HG03045 (cell line): Measurements from ENCODE around the gene CHSY1.
"Not testable (repeated sequence)": the region's sequence is repeated elsewhere in the genome, so short reads cannot be mapped to it uniquely, and the experiment has no call there.

ENCODE experiments used
- ATAC-seq: cut with Tn5 transposase; IDR thresholded peaks from one replicate; pipeline ENCODE4 v1.9.1; 2021; ENCODE audit warnings: mild to moderate bottlenecking, moderate library complexity; ENCODE audit not compliant: unreplicated experiment

The CHSY1 gene

GRCh38 chr15:101251830-101252820, at the start of gene CHSY1:
Gene CHSY1 (minus strand): TSS chr15:101252048. CDS start chr15:101251456, 592 bp downstream.
- ATAC-seq = peak; percentile 70

- no peak for ATAC-seq
Measured at GRCh38 chr15:101296418-101297405, 44.9 kb upstream of the CHSY1 start.

GRCh38 chr15:101295607-101296161, 43.8 kb upstream of the CHSY1 start:
- no peak for ATAC-seq

DNA sequence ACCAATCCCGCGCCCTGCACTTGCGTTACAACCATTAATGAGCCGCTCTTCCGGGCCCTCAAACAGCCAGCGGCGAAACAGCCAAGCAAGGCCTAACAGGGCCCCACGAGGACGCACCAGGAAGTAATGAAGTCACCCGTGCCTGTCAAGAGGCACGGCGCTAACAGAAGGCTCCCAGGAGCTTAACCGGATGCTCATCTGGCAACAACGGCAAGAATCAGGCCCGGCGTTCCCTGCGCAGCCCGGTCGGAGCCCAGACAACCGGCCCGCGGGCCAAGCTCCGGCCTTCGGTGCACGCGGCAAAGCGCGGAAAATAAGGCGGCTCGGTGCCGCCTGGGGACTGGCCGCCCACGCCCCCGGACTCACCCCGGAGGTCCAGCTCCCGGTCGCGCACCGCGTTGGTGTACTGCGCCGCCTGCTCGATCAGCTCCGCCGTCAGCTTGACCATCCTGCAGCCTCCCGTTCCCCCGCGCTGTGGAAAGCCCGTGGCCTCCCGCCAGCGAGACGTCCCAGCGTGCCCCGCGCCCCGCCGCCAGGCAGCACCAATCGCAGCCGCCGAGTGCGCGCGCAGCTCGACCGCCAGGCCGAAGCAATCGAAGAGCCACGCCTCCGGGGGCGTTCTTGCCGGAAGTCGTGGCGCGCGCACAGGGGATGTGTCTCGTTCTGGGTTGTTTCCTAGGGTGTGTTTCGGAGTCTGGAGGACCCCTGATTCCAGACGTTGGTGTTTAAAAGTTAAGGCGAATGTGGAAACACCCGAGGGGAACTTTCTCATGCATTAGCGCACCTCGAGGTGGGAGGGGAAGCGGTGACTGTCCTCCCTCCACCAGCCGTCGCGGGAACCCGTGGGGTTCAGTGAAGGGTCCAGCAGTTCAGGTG, 43.1 kb upstream of the CHSY1 start, which contains the start of gene SNRPA1:
SNRPA1 (minus strand) TSS at position 518 of the 876 bp plus-strand sequence; CDS start at position 448, 70 bp downstream.
- ATAC-seq = peak; percentile 81

DNA sequence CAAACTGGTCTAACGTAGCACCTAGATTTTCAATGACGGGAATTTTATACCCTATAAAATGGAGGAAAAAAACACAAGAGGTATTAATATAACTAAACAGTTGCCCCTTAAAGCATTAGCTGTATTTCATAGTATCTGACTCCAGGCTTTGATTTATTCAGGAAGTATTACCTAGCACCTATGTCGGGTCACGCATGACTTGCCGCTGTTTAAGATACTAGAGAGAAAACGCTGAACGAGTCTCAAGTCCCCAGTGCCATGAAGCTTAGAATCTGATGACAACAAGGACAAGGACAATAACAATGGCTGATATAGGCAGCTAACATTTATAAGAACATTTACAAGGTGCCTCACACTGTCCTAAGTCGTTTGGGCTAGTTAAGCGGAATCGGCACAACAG, 41.3 kb upstream of the CHSY1 start:
- no peak for ATAC-seq

- no peak for ATAC-seq
Measured at GRCh38 chr15:101288905-101289513, 37.2 kb upstream of the CHSY1 start.

- not testable (repeated sequence) for ATAC-seq
Measured at GRCh38 chr15:101287342-101287741, 35.5 kb upstream of the CHSY1 start.

GRCh38 chr15:101286471-101287114, 34.7 kb upstream of the CHSY1 start:
- ATAC-seq = no peak

DNA sequence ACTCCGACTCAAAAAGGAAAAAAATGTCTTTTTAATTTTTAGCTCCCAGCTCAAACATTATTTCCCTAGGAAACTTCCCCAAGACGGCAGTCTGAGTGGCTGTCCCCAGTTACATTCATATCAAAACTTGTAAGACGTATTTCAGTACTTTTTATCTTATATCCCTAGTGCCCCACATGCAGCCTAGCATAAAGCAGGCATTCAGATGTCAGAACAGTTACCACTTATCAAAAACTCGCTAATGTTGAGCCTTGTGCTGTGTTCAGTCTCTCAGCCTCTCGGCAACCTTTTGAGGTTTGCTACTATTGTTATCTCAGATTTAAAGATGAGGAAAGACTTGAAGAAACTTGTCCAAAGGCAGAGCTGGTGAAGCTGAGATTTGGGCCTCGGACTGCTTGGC, 32.1 kb upstream of the CHSY1 start:
- ATAC-seq = no peak

DNA sequence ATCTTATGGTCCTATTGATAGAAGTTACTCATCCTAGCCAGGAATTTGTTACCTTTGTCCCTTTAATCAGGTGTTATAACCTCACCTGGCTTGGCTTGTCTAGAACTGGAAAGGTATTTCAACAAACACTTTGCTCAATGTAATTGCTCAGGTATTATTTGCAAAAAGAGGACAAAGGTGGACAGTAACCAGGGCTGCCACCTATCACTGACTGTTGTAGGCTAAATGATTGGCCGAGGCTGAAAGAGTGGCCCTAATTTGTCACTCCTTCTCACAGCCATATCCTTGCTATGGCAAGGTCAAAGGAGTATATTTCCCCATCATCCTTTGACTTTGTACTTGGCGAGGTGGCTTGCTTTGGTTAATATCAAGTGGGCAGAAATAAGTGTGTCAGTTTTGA, 28.2 kb upstream of the CHSY1 start:
- no peak for ATAC-seq

- no peak for ATAC-seq
Measured at GRCh38 chr15:101277943-101278564, 26.2 kb upstream of the CHSY1 start.

DNA sequence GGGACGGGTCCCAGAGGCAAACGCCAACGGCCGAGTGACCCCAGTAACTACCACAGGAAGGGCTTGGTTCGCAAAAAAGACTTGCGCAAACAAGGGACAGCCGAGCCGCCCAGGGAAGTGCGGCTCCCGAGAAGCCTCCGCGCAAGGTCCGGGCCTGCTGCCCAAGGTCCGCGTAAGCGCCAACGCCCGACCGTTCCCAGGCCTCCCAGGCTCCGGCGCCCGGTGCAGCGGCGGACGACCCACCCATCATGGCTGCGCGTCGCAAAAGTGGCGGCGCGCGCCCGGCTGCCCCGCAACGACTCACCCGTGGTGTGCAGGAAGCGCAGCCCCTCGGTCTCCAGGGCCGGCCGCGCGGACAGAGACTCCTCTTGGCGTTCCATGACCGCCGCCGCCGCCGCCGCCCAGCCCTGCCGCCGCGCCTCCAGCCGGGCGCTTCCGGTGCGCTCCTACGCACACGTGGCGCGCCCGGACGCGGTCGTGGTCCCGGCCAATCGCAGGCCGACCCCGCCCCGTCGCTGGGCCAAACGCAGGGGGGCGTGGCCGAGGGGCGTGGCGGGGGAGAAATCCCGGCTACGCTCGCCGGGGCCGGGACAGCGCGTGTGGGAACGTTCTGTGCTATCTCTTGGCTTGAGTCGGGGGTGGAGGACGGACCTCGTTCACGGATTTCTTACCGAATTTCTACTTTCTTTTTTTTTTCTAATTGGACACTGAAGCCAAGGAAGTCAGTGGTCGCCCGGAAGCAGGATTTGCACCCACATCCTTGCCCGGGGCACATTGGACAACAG, 25.4 kb upstream of the CHSY1 start, which contains the start of gene SELENOS:
SELENOS (minus strand) TSS at position 448 of the 785 bp plus-strand sequence; CDS start at position 380, 68 bp downstream.
- ATAC-seq = peak; percentile 86

- peak; percentile 32 for ATAC-seq
Measured at GRCh38 chr15:101276501-101277037, 24.7 kb upstream of the CHSY1 start.

- peak; percentile 33 for ATAC-seq
Measured at GRCh38 chr15:101275018-101275417, 23.2 kb upstream of the CHSY1 start.

- ATAC-seq = no peak
Measured at GRCh38 chr15:101273534-101273933, 21.7 kb upstream of the CHSY1 start.

GRCh38 chr15:101272584-101272983, 20.7 kb upstream of the CHSY1 start:
- ATAC-seq = no peak
